OCI-LY3 (cell line): ENCODE measurements around the gene IQCM.
A peak's percentile ranks its signal among the peaks of the same experiment; 100 is the strongest.

Source experiments
- H2AFZ ChIP-seq: fragments of 200-600, 300-600 bp; shearing (Covaris generic); 2 replicates; pipeline ENCODE4 v1.6.0; 2014; ENCODE audit warnings: antibody characterized with exemption, low read depth, low read length
- H3K27ac ChIP-seq: fragments of 200-600, 300-600 bp; sonication (generic); 2 replicates; pipeline ENCODE4 v1.5.1; 2014; ENCODE audit warnings: mild to moderate bottlenecking, low read length, moderate library complexity, mixed read lengths
- H3K27me3 ChIP-seq: fragments of 200-600, 300-600 bp; sonication (generic); 2 replicates; pipeline ENCODE4 v1.6.1; 2014; ENCODE audit warnings: low read depth, low read length, mixed read lengths
- H3K36me3 ChIP-seq: fragments of 200-600, 300-600 bp; sonication (generic); replicated peaks from 2 replicates; pipeline ENCODE3; 2014; ENCODE audit warnings: low read depth, low read length, mixed read lengths
- H3K4me1 ChIP-seq: fragments of 300-600, 200-600 bp; sonication (generic); 2 replicates; pipeline ENCODE4 v1.6.1; 2014; ENCODE audit warnings: low read length, mixed read lengths
- H3K4me2 ChIP-seq: fragments of 200-600, 300-600 bp; sonication (generic); 2 replicates; pipeline ENCODE4 v1.6.1; 2014; ENCODE audit warnings: low read length, mixed read lengths
- H3K4me3 ChIP-seq: fragments of 300-600, 200-600 bp; sonication (generic); 2 replicates; pipeline ENCODE4 v1.5.1; 2014; ENCODE audit warnings: antibody characterized with exemption, mild to moderate bottlenecking, low read length, moderate library complexity
- H3K79me2 ChIP-seq: fragments of 300-600, 200-600 bp; shearing (Covaris generic); 2 replicates; pipeline ENCODE4 v1.6.1; 2014; ENCODE audit warnings: mild to moderate bottlenecking, low read length, mixed read lengths
- H3K9ac ChIP-seq: fragments of 300-600, 200-600 bp; shearing (Covaris generic); 2 replicates; pipeline ENCODE4 v1.6.0; 2014; ENCODE audit warnings: mild to moderate bottlenecking, low read length, moderate library complexity
- H3K9me3 ChIP-seq: fragments of 200-600, 300-600 bp; shearing (Covaris generic); 2 replicates; pipeline ENCODE4 v1.6.1; 2014; ENCODE audit warnings: low read length, mixed read lengths; ENCODE audit not compliant: insufficient read depth
- H4K20me1 ChIP-seq: fragments of 200-600, 300-600 bp; sonication (generic); 2 replicates; pipeline ENCODE4 v1.6.1; 2016; ENCODE audit warnings: low read length, mixed read lengths; ENCODE audit not compliant: insufficient read depth
- CTCF ChIP-seq: fragments of 200-600, 300-600 bp; sonication (generic); IDR thresholded peaks from 2 replicates; pipeline ENCODE4 v1.5.1; 2014; ENCODE audit warnings: antibody characterized with exemption, low read length, low read depth
- EZH2phosphoT487 ChIP-seq: fragments of 200-600 bp; shearing (Covaris generic); IDR thresholded peaks from 2 replicates; pipeline ENCODE4 v1.6.1; 2018; ENCODE audit warnings: antibody characterized with exemption, mixed run types, low read depth

Gene IQCM

DNA sequence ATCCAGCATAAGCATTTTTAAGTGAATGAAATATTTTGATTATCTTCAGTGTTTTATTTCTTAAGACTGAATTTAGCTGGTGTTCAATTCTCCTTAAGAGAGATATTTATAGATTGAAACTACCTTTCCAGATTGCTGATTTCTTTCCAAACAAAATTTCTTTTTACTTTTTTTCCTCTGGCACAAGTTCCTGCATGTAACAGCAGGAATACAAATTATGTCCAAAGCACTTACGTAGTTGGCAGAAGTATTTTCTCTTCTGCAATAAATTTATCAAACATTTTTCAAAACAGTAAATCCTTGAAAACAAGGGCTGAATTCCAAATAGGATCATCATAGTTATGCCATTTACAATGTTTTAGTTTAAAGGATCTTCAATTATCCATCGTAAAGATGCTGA, 412.6 kb downstream of the IQCM start:
- no peak overlapping the region for H3K4me3 ChIP-seq
- no peak overlapping the region for H2AFZ ChIP-seq
- no peaks in the 10 kb centered on the region for H3K79me2 ChIP-seq
- H3K4me1 ChIP-seq, result no peaks in the 10 kb centered on the region
- H4K20me1 ChIP-seq, result no peaks in the 10 kb centered on the region
- TF ChIP-seq EZH2phosphoT487 (no peak), CTCF (no peak)
- H3K4me2 ChIP-seq, result no peak overlapping the region
- no peak overlapping the region for H3K27ac ChIP-seq
- H3K9me3 ChIP-seq, result no peaks in the 10 kb centered on the region
- H3K9ac ChIP-seq, result no peak overlapping the region
- no peaks in the 10 kb centered on the region for H3K36me3 ChIP-seq
- no peaks in the 10 kb centered on the region for H3K27me3 ChIP-seq

DNA sequence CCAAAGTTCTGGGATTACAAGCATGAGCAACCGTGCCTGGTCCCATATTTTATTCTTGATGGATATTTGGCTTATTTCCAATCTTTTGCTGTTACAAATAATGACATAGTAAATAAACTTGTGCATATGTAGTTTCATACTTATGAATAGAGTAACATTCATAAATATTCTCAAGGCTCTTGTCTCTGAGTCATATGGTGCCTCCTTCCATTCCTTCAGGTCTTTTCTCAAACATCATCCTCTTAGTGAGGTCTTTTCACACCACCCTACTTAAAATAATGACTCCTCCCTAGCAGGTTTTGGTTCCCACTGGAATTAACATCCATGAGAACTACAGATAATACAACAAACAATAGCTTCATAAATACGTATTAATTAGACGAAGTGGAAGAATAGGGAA, 416.6 kb downstream of the IQCM start:
- H3K9ac ChIP-seq, result no peak overlapping the region
- H3K4me1 ChIP-seq, result no peaks in the 10 kb centered on the region
- H2AFZ ChIP-seq, result no peak overlapping the region
- no peaks in the 10 kb centered on the region for H3K27me3 ChIP-seq
- no peak for TF ChIP-seq EZH2phosphoT487
- TF ChIP-seq CTCF, result no peak
- no peaks in the 10 kb centered on the region for H3K79me2 ChIP-seq
- no peaks in the 10 kb centered on the region for H3K36me3 ChIP-seq
- no peaks in the 10 kb centered on the region for H4K20me1 ChIP-seq
- no peak overlapping the region for H3K27ac ChIP-seq
- H3K4me2 ChIP-seq, result no peak overlapping the region
- H3K9me3 ChIP-seq, result no peaks in the 10 kb centered on the region
- no peak overlapping the region for H3K4me3 ChIP-seq

GRCh38 chr4:149370785-149371420, 444.7 kb downstream of the IQCM start:
- no peak overlapping the region for H3K4me2 ChIP-seq
- H3K79me2 ChIP-seq, result no peaks in the 10 kb centered on the region
- peak overlapping the region; percentile 44; the same call in 1 of the 2 replicates for H2AFZ ChIP-seq

GRCh38 chr4:149370002-149370401, 445.6 kb downstream of the IQCM start:
- no peak overlapping the region for H3K4me3 ChIP-seq
- no peaks in the 10 kb centered on the region for H4K20me1 ChIP-seq
- TF ChIP-seq CTCF (no peak), EZH2phosphoT487 (no peak)
- no peak overlapping the region for H2AFZ ChIP-seq
- H3K4me2 ChIP-seq, result no peak overlapping the region
- H3K9ac ChIP-seq, result no peak overlapping the region
- peaks cover 12% of the 10 kb centered on the region for H3K4me1 ChIP-seq
- no peak overlapping the region for H3K27ac ChIP-seq
- no peaks in the 10 kb centered on the region for H3K9me3 ChIP-seq
- H3K27me3 ChIP-seq, result no peaks in the 10 kb centered on the region
- H3K79me2 ChIP-seq, result no peaks in the 10 kb centered on the region
- H3K36me3 ChIP-seq, result no peaks in the 10 kb centered on the region

More at GRCh38 chr4:149370785-149371420, 444.7 kb downstream of the IQCM start:
- Histone ChIP-seq H3K4me3 (no peak overlapping the region), H3K36me3 (no peaks in the 10 kb centered on the region), H4K20me1 (no peaks in the 10 kb centered on the region), H3K9ac (no peak overlapping the region), H3K27ac (no peak overlapping the region), H3K27me3 (no peaks in the 10 kb centered on the region), H3K9me3 (no peaks in the 10 kb centered on the region), H3K4me1 (peaks cover 12% of the 10 kb centered on the region)
- peak; percentile 88 for TF ChIP-seq CTCF
- no peak for TF ChIP-seq EZH2phosphoT487
